ENCODE results near the gene ORM1.

Gene ORM1

DNA sequence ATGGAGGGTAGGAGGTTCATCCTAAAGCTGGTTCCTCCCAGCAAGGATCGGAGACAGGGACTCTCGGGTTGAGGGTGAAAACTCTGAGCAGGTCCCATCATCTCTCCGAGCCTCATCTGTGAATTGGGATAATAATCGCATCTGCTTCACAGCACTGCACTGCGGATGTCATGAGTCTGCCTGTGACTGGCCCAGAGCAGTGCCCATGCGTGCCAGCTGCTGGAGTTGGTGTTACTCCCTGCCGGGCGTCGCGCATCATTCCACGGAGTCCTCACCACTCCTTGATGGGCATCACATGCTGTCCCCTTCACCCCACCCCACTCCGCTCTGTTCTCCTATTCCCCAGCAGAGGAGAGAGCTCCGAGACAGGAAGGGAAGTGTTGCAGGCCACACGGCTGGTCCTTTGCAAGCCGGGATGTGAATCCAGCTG is 35.1 kb upstream of the ORM1 start:
- DNase-seq (ENCODE audit: low read depth in 2 of 2), result no peak

GRCh38 chr9:114288193-114289091 is 34.5 kb upstream of the ORM1 start:
- DNase-seq (ENCODE audit: low read depth in 2 of 2), result no peak

DNA sequence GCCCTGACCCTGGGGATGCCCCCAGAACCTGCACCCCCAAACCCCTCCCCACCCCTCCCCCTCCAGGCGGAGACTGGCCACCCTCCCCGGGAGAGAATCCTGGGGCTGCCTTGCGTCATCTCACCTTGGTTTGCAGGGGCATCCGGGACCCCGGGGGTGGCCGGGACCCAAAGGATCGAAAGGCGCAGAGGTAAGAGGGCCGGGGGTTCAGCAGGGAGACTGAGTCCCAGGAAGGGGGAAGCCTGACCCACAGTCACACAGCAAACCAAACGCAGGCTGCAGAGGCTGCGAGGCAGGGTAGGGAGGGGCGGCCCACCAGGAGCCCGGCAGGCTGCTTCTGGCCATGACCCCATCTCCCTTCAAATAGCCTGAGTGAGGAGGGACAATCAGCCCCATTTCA is 33.8 kb upstream of the ORM1 start:
- DNase-seq (ENCODE audit: low read depth in 2 of 2), result no peak

DNA sequence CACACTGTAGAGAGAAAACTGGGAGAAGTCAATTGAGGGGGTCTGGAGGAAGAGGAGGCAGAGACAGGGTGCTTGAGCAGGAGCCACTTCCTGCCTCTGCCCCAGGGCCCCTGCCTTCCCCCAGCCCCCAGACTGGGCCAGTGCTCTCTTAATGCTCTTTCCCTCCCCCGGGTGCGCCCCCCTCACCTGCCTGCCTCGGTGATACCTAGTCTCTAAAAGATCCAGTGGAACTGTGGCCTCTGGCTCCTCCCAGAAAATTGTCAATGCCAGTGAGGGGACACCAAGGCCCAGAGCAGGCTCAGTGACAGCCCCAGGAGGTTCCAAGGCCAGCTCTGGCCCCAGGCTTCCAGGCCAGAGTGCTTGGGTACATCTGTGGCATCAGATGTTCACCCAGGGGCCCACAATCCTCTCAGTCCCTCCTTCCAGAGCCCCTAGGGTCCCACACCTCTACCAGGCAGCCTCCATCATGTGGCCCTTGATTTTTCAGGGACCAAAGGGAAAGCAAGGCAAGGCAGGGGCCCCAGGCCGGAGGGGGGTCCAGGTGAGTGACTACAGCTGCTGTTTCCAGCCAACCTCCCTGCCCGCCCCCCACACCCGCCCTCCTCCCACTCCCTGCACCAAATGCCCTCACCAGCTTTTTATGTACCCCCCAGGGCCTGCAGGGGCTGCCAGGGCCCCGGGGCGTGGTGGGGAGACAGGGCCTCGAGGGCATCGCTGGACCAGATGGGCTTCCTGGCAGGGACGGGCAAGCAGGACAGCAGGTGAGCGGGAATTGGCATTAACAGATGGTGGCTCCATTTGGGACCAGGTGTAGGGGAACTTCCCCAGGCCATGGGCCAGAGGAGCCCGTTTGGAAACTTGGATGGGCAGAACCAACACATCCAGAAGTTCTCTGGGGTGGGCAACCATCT is 33.1 kb upstream of the ORM1 start:
- DNase-seq (ENCODE audit: low read depth in 2 of 2), result no peak

- no peak for DNase-seq (ENCODE audit: low read depth in 2 of 2)
Measured at GRCh38 chr9:114290561-114290986, 32.3 kb upstream of the ORM1 start.

DNA sequence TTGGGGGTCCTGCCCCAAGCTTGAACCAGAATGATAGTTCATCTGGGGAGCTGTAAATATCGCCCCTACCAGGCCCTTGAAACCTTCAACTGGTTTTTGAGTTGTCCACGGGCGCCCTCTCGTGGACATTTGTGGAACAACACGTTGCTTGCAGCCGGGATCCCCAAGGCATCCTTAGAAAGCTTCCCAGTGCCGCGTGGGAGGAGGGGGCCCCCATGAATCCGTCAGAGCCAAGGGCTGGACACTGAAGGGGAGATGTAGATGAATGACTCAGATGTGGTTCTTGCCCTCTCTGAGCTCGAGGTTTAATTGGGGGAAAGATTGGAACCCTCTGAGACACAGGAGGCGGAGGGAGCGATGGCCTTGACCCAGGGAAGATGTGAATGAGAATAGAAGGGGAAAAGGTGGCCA is 31.8 kb upstream of the ORM1 start:
- DNase-seq (ENCODE audit: low read depth in 2 of 2), result peak; percentile 36 to 47

DNA sequence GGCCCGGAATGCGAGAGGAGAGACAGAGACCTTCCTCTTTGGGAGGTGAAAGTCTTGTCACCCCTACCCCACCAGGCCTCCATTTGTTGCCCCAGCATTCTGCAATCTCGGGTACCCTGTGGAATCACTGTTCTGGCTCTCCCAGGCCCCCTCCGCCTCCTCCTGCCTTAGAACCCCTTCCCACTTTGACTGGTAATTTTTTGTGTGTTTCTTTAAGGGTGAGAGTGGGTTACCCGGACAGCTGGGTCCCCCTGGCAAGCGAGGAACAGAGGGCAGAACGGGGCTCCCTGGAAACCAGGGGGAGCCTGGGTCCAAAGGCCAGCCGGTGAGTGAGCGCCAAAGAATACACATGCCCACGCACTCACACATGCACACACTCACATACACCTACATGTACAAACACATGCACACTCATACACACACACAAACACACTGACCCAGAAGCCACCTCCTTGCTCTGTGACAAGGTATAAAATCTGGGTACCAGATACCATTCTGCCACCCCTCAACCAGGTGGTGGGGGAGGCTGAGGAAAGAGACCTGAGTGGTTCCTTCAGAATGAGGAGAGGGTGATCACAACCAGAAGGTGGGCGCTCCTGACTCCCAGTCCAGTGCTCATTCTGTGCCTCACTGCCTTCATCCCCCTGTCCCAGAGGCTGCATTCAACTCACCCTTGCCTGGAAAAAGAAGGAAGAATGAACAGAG is 30.9 kb upstream of the ORM1 start:
- DNase-seq (ENCODE audit: low read depth in 2 of 2), result no peak

GRCh38 chr9:114294664-114295063 is 28.2 kb upstream of the ORM1 start:
- no peak for DNase-seq (ENCODE audit: low read depth in 2 of 2)

DNA sequence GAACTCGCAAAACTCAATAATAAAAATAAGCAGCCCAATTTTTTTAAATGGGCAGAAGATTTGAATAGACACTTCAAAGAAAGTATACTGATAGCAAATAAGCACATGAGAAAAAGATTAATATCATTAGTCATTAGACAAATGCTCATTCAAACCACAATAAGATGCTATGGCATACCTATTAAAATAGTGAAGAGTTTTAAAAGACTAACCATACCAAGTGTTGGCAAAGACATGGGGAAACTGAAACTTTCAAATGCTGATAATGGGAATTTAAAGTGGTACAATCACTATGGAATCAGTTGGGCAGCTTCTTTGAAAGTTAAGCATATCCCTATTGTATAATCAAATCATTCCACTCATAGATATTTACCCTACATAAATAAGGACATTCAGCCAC is 26.6 kb upstream of the ORM1 start:
- DNase-seq (ENCODE audit: low read depth in 2 of 2), result no peak

- no peak for DNase-seq (ENCODE audit: low read depth in 2 of 2)
Measured at GRCh38 chr9:114299286-114300152, 23.4 kb upstream of the ORM1 start.

DNA sequence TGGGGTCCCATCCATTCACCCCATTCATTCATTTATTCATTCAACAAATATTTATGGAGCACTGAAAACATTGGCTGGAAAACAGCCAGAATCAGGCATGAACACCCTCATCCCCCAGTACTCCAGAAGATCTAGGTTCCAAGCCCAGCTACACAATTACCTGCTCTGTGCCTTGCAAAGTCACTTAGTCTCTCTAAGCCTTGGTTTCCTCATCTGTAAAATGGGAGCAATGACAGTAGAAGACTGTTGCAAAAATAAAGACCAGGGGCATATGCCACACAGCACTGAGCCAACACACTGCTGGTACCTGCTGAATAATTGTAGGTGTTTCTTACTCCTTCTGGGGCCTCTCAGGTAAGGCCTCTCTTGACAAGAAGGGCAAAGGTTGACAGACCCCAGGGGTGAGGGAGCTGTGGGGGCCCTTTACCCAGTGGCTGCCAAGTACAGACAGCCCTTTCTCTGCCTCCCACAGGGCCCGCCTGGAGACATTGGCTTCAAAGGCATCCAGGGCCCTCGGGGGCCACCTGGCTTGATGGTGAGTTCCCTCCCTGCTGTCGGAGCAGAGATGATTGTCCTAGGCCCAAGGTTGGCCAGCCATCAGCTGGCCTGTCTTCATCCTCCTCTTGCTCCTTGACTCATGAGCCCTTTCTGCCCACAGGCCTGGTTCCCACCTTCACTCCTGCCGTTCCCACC is 22.6 kb upstream of the ORM1 start:
- DNase-seq (ENCODE audit: low read depth in 2 of 2), result no peak

- no peak for DNase-seq (ENCODE audit: low read depth in 2 of 2)
Measured at GRCh38 chr9:114300846-114301797, 21.8 kb upstream of the ORM1 start.

DNA sequence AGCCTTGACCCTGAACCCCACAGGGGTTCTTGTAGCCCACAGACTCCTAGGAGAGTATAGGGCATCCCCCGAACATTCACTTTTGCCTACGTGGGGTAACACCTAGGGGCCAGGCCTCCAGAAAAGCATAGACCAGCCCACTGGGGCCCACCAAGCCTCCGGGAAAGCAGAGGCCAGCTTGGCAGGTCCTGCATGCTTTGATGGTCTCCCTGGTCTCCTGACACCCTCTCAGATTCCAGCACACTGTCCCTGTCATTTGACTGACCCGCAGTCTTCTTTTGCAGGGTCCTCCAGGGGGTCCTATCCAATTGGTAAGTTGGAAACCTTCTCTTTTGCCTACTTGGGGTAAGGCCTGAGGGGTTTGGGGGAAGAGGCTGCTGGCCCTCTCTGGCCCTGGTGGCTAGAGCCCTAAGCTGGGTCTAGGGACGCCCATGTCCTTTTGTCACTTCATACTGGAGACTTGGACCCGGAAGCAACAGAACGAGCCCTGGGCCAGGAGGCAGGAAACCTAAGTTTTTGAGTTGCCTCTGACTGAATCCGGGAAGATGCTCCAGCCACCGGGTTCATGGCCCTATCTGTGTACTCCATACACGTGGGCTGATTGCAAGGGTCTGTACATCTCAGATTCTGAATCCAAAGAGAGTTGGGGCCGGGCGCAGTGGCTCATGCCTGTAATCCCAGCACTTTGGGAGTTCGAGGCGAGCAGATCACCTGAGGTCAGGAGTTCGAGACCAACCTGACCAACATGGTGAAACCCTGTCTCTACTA is 20.9 kb upstream of the ORM1 start:
- no peak for DNase-seq (ENCODE audit: low read depth in 2 of 2)

DNA sequence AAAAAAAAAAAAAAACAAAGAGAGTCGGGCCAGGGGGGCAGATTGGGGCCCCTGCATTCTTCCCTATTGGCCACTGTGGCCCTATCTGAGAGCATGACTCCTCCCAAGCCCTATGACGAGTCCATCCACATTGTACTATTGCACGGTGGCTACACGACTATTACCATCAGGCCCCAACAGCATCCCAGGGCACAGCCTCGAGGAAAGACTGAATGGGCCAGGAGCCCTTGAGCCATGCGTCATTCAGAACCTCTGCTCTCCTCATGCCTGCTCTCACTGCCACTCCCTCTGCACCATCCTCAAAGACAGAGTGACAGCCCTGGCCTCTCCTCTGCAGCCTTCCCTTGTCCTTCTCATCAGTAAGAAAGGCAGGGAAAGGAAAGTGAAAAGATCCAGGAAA is 20.2 kb upstream of the ORM1 start:
- DNase-seq (ENCODE audit: low read depth in 2 of 2), result no peak

GRCh38 chr9:114303571-114303970 is 19.3 kb upstream of the ORM1 start:
- no peak for DNase-seq (ENCODE audit: low read depth in 2 of 2)

- no peak for DNase-seq (ENCODE audit: low read depth in 2 of 2)
Measured at GRCh38 chr9:114303977-114304376, 18.9 kb upstream of the ORM1 start.

DNA sequence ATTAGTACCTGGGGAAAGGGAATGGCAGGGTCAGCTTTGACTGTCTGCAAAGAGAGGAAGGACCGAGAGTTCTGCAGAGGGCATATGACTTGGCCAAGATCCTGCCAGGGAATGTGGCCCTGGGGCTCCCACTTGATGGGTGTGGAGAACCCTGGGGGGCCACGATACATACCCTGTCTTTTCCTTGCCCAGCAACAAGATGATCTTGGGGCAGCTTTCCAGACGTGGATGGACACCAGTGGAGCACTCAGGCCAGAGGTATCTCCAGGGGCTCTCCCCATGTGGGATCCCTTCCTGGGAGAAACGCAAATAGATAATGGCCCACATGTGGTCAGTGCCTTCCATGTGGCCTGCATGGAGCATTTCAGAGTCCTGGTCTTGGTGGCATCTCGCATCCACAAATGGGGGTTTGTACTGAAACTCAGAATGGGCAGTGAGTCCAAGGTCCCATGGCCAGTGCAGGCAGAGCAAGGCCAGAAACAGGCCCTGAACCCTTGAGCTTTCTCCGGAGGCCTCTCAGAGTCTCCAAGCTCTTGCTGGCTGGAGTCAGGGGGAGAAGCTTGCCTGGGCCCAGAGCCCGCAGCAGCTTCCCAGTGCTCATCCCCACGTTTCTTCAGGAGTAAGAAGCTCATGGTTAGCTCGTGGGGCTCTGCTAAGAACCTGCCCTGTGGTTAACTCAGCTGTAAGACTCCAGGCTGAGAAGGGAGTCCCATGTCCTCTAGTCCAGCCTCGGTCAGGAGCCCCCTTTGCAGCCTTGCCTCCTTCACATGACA is 18.3 kb upstream of the ORM1 start:
- DNase-seq (ENCODE audit: low read depth in 2 of 2), result no peak

- DNase-seq (ENCODE audit: low read depth in 2 of 2), result no peak
Measured at GRCh38 chr9:114307899-114308267, 15.0 kb upstream of the ORM1 start.

All from stimulated activated CD4-positive, alpha-beta T cell treated with anti-CD3 and anti-CD28 coated beads, Interleukin-15, amount 100 ng/mL, for 48 hours (primary cell).